ENCODE results near the gene VPS51. TPM values are rescaled to one million over a fixed set of nuclear protein-coding genes. Genes with fewer than 3 reads are reported as not detected.

The VPS51 gene
- total and polyA plus RNA-seq, 2 of the 4 experiments (the other 2 are of a cell fraction): 56.3 to 113 TPM

DNA sequence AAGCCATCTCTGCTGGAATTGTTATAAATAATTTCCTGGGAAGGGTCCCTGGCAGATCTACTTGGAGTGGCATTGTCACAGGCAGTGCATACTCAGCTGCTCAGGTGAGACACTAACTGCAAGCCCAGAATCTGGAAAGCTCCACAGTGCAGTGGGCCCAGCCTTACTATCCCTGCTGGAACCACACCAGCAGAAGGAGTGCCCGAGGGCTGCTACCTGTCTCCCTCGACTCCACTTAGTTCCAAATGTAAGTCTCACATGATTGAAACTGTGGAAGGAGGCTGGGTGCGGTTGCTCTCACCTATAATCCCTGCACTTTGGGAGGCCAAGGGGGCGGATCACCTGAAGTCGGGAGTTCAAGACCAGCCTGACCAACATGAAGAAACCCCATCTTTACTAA, 52.6 kb downstream of the VPS51 start:
- ATAC-seq (ENCODE audit: low read depth) (no peak), DNase-seq (no peak)
- Histone ChIP-seq H3K18ac (ENCODE audit: low read depth, low read length) (no peak overlapping the region), H4K8ac (ENCODE audit: low read depth in 2 of 2, low read length in 2 of 2) (no peak overlapping the region), H3K9me1 (ENCODE audit: insufficient read depth, low read length) (no peaks in the 10 kb centered on the region), H2BK20ac (ENCODE audit: low read depth, low read length) (no peak overlapping the region), H2BK5ac (ENCODE audit: low read depth, low read length, poor library complexity, severe bottlenecking) (no peak overlapping the region), H2BK15ac (ENCODE audit: low read depth, low read length) (no peak overlapping the region), H2BK120ac (ENCODE audit: low read depth, low read length) (no peak overlapping the region), H3K27ac (ENCODE audit: insufficient read depth, low read length) (no peak overlapping the region), H3K14ac (replicated peaks; ENCODE audit: low read depth, low read length) (no peak overlapping the region), H3K23ac (ENCODE audit: low read depth, low read length) (no peak overlapping the region), H2AFZ (replicated peaks; ENCODE audit: low read length, poor library complexity) (peak overlapping the region; percentile 51), H3K4me1 (ENCODE audit: control insufficient read depth, insufficient read depth, low read length) (peaks cover 2% of the 10 kb centered on the region), H4K91ac (ENCODE audit: insufficient read depth, low read depth, low read length) (no peak overlapping the region), H2AK9ac (replicated peaks; ENCODE audit: low read depth, low read length, poor library complexity) (no peak overlapping the region), H4K20me1 (ENCODE audit: insufficient read depth, low read length) (no peaks in the 10 kb centered on the region), H2AK5ac (ENCODE audit: low read depth, low read length) (no peak overlapping the region), H3K9ac (ENCODE audit: low read depth, low read length) (no peak overlapping the region), H3K79me1 (ENCODE audit: low read depth in 1 of 2, low read length in 2 of 2) (no peaks in the 10 kb centered on the region), H3K36me3 (ENCODE audit: control insufficient read depth, insufficient read depth, low read length) (no peaks in the 10 kb centered on the region), H3K4me3 (ENCODE audit: insufficient read depth, low read depth, low read length) (no peak overlapping the region), H3K27me3 (ENCODE audit: control insufficient read depth, insufficient read depth, low read length) (peaks cover 12% of the 10 kb centered on the region), H3K9me3 (ENCODE audit: control insufficient read depth, insufficient read depth, low read length) (peaks cover 3% of the 10 kb centered on the region; the same call in 1 of the 2 replicates), H3K4ac (ENCODE audit: low read depth, low read length) (no peak overlapping the region), H3K4me2 (ENCODE audit: low read depth, low read length) (no peak overlapping the region), H3K56ac (ENCODE audit: extremely low read depth, insufficient read depth, low read length) (no peak overlapping the region), H4K5ac (ENCODE audit: low read depth, low read length) (no peak overlapping the region)
- dilution Hi-C loops (cut with HindIII; ENCODE audit: low sequenced_read_pairs, unreplicated experiment): no loop called here
- no CpG with 5 or more reads among the region's 5 CpGs for WGBS, 2 experiments (ENCODE audit: extremely low coverage in 2 of 2, insufficient read length in 1 of 2)
- no TSS peak for BruUV-seq (replicated peaks)
- TF ChIP-seq POLR2A (IDR thresholded peaks at IDR 0.05; ENCODE audit: low read depth, low read length) (no peak), CHD1 (IDR thresholded peaks at IDR 0.05; ENCODE audit: low read depth, low read length) (no peak), RAD21 (IDR thresholded peaks at IDR 0.05; ENCODE audit: low read length) (no peak), MAZ (IDR thresholded peaks at IDR 0.05; ENCODE audit: borderline replicate concordance, low read depth, low read length) (no peak), MXI1 (IDR thresholded peaks at IDR 0.05; ENCODE audit: borderline replicate concordance, low read depth, low read length) (no peak), RCOR1 (IDR thresholded peaks at IDR 0.05; ENCODE audit: insufficient replicate concordance, low read length) (no peak), NFE2L2 (IDR thresholded peaks at IDR 0.05; ENCODE audit: low read depth, low read length) (no peak), RFX5 (IDR thresholded peaks at IDR 0.05; ENCODE audit: low read depth, low read length) (no peak), BHLHE40 (IDR thresholded peaks at IDR 0.05; ENCODE audit: low read depth, low read length) (no peak), FOS (IDR thresholded peaks at IDR 0.05; ENCODE audit: low read depth, low read length) (no peak)
- TF ChIP-seq, protein P1, sequence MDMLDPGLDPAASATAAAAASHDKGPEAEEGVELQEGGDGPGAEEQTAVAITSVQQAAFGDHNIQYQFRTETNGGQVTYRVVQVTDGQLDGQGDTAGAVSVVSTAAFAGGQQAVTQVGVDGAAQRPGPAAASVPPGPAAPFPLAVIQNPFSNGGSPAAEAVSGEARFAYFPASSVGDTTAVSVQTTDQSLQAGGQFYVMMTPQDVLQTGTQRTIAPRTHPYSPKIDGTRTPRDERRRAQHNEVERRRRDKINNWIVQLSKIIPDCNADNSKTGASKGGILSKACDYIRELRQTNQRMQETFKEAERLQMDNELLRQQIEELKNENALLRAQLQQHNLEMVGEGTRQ (IDR thresholded peaks at IDR 0.05; ENCODE audit: low read depth, low read length): no peak
- TF ChIP-seq, protein P2, sequence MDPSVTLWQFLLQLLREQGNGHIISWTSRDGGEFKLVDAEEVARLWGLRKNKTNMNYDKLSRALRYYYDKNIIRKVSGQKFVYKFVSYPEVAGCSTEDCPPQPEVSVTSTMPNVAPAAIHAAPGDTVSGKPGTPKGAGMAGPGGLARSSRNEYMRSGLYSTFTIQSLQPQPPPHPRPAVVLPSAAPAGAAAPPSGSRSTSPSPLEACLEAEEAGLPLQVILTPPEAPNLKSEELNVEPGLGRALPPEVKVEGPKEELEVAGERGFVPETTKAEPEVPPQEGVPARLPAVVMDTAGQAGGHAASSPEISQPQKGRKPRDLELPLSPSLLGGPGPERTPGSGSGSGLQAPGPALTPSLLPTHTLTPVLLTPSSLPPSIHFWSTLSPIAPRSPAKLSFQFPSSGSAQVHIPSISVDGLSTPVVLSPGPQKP (IDR thresholded peaks at IDR 0.05; ENCODE audit: borderline replicate concordance, low read depth, low read length): no peak
- ChIA-PET CTCF (no interaction called here), POLR2A (ENCODE audit: unreplicated experiment) (no interaction called here)
- in situ Hi-C loops (cut with MboI; ENCODE audit: low sequenced_read_pairs): no loop called here
- intact Hi-C loops (cut with micrococcal nuclease): no loop called here

All from IMR-90 (cell line).